Fibroblast of the aortic adventitia (primary cell): ENCODE measurements around the gene ZC3H12A. TPM values are rescaled to one million over a fixed set of nuclear protein-coding genes. Genes with fewer than 3 reads are reported as not detected.

Experiments used
- DNase-seq: peaks from one replicate; pipeline ENCODE4 v3.0.0-alpha.2; 2010; ENCODE audit warnings: low read depth
- H3K4me3 ChIP-seq: 2 replicates; pipeline ENCODE4 v1.5.1; 2011; ENCODE audit warnings: low read depth, mild to moderate bottlenecking, control low read depth, low read length, moderate library complexity
- CTCF ChIP-seq: IDR thresholded peaks from 2 replicates; pipeline ENCODE4 v1.5.1; 2011; ENCODE audit warnings: mild to moderate bottlenecking, low read length, control low read depth, inconsistent platforms; ENCODE audit not compliant: insufficient read depth
- total RNA-seq: library from RNA; depleted of rRNA; stranded (reverse); fragments of >200 nt; gene quantifications from 2 replicates; pipeline ENCODE4 v1.2.3, GENCODE V29; 2012; ENCODE audit warnings: low replicate concordance

The ZC3H12A gene
- total RNA-seq, 1 donor, result 5.3 TPM

- no peak overlapping the region for H3K4me3 ChIP-seq
- no peak for TF ChIP-seq CTCF
- peak; percentile 69 for DNase-seq
These were observed 8.5 kb upstream of the ZC3H12A start for GRCh38 chr1:37465593-37466517.

- H3K4me3 ChIP-seq, result no peak overlapping the region
- no peak for DNase-seq
- no peak for TF ChIP-seq CTCF
These were observed 6.3 kb upstream of the ZC3H12A start for GRCh38 chr1:37468037-37468436.

GRCh38 chr1:37469386-37469785 is 5.0 kb upstream of the ZC3H12A start:
- no peak for DNase-seq
- no peak overlapping the region for H3K4me3 ChIP-seq
- no peak for TF ChIP-seq CTCF

- no peak for TF ChIP-seq CTCF
- DNase-seq, result peak; percentile 88
- peak overlapping the region; percentile 52 for H3K4me3 ChIP-seq
These were observed 2.8 kb upstream of the ZC3H12A start for GRCh38 chr1:37471345-37472231.

- DNase-seq, result no peak
- no peak for TF ChIP-seq CTCF
- H3K4me3 ChIP-seq, result no peak overlapping the region
These were observed 2.1 kb upstream of the ZC3H12A start for GRCh38 chr1:37472281-37472680.

- H3K4me3 ChIP-seq, result peak overlapping the region; percentile 89
- no peak for TF ChIP-seq CTCF
- no peak for DNase-seq
These were observed 1.4 kb upstream of the ZC3H12A start for GRCh38 chr1:37472994-37473393.
